MCF 10A (cell line): Measurements from ENCODE around the gene KIF18A. TPM values are rescaled to one million over a fixed set of nuclear protein-coding genes. Genes with fewer than 3 reads are reported as not detected.
"Not testable (repeated sequence)": the region's sequence is repeated elsewhere in the genome, so short reads cannot be mapped to it uniquely, and the experiment has no call there.

Source experiments
- BruUV-seq: library from RNA; stranded (reverse); fragments of 400-500 nt; replicated peaks from 2 replicates; lab custom pipeline; 2021; lab: Mats Ljungman, UMichigan
- CTCF ChIA-PET: fragments of 300-600 bp; sonication (Branson Sonifier 250); formaldehyde crosslinking; extraction: SDS; loops from one replicate; lab custom pipeline; 2021; ENCODE audit warnings: antibody characterized with exemption, inconsistent platforms; lab: Yijun Ruan, JAX
- POLR2A ChIA-PET: fragments of 300-600, 350-650 bp; sonication (Branson Sonifier 250); formaldehyde crosslinking; extraction: SDS; loops from one replicate; lab custom pipeline; 2020; ENCODE audit warnings: antibody characterized with exemption, inconsistent platforms; lab: Yijun Ruan, JAX
- DNase-seq: peaks from one replicate; pipeline ENCODE4 v3.0.0-alpha.2; 2018; ENCODE audit not compliant: unreplicated experiment
- H3K27ac Mint-ChIP-seq: one replicate; pipeline ENCODE4 v1.8.0; 2022; ENCODE audit warnings: mild to moderate bottlenecking, low read depth, mixed read lengths; ENCODE audit not compliant: unreplicated experiment
- H3K27me3 Mint-ChIP-seq: one replicate; pipeline ENCODE4 v1.8.0; 2022; ENCODE audit warnings: mixed read lengths; ENCODE audit not compliant: insufficient read depth, unreplicated experiment
- H3K36me3 Mint-ChIP-seq: one replicate; pipeline ENCODE4 v1.8.0; 2022; ENCODE audit warnings: mild to moderate bottlenecking, moderate library complexity, mixed read lengths; ENCODE audit not compliant: insufficient read depth, unreplicated experiment
- H3K4me1 Mint-ChIP-seq: one replicate; pipeline ENCODE4 v1.8.0; 2022; ENCODE audit warnings: mixed read lengths; ENCODE audit not compliant: insufficient read depth, unreplicated experiment
- H3K4me3 Mint-ChIP-seq: one replicate; pipeline ENCODE4 v1.8.0; 2022; ENCODE audit warnings: mild to moderate bottlenecking, moderate library complexity, mixed read lengths; ENCODE audit not compliant: unreplicated experiment
- H3K9me3 Mint-ChIP-seq: one replicate; pipeline ENCODE4 v1.8.0; 2022; ENCODE audit warnings: mixed read lengths; ENCODE audit not compliant: unreplicated experiment
- CTCF ChIP-seq: fragments of 200-600 bp; IDR thresholded peaks from one replicate; pipeline ENCODE4 v1.8.0; 2022; ENCODE audit warnings: antibody characterized with exemption, mild to moderate bottlenecking; ENCODE audit not compliant: unreplicated experiment
- intact Hi-C: fragments of 100-400 bp; cut with micrococcal nuclease; formaldehyde crosslinking; loops from 2 replicates; pipeline ENCODE4 v1.14.1; 2022
- total RNA-seq: library from RNA; stranded (reverse); gene quantifications from 2 replicates; pipeline ENCODE4 v1.2.3, GENCODE V29; 2022

Gene KIF18A
- total RNA-seq, 1 experiment from 2014 or later, result 12.9 TPM

GRCh38 chr11:28090052-28090749, 17.8 kb downstream of the KIF18A start:
- CTCF ChIA-PET, result interaction anchor here (0.7 kb wide), 3 partner anchors 38 to 252 kb away, joined by 3 to 5 read pairs (median 4); no protein-coding TSS in a partner anchor
- Mint-ChIP-seq H3K4me3 (no peak overlapping the region), H3K27ac (peak overlapping the region; percentile 49)

DNA sequence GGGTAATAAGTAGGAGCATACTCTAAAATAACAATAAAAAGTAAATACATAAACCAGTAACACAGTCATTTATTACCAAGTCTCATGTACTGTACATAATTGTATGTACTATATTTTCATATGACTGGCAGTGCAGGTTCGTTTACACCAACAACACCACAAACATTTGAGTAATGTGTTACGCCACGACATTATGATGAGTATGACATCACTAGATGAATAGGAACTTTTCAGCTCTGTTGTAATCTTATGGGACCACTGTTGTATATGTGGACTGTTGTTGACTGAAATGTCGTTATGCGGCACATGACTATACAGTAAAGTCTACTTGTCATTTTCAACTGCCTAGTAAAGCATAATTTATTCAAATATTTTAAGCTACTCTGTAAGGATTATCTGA, 18.6 kb downstream of the KIF18A start:
- BruUV-seq, result no TSS peak
- no peak for TF ChIP-seq CTCF
- no peak for DNase-seq

More at GRCh38 chr11:28090052-28090749, 17.8 kb downstream of the KIF18A start:
- no peak for TF ChIP-seq CTCF
- BruUV-seq, result no TSS peak
- H3K9me3 Mint-ChIP-seq, result no peaks in the 10 kb centered on the region
- peaks cover 19% of the 10 kb centered on the region for H3K4me1 Mint-ChIP-seq
- POLR2A ChIA-PET, result interaction anchor here (0.9 to 7.5 kb wide), 7 partner anchors 8 to 371 kb away, joined by 3 to 59 read pairs (median 3); partner anchors contain the start of genes KIF18A and METTL15
- no peaks in the 10 kb centered on the region for H3K36me3 Mint-ChIP-seq
- DNase-seq, result no peak
- H3K27me3 Mint-ChIP-seq, result no peaks in the 10 kb centered on the region
- intact Hi-C loops, result no loop called here

GRCh38 chr11:28087693-28088092, 20.3 kb downstream of the KIF18A start:
- H3K4me3 Mint-ChIP-seq, H3K4me1 Mint-ChIP-seq, H3K36me3 Mint-ChIP-seq, H3K27ac Mint-ChIP-seq, H3K27me3 Mint-ChIP-seq, intact Hi-C loops, DNase-seq, BruUV-seq, H3K9me3 Mint-ChIP-seq: not testable (repeated sequence)
- ChIA-PET CTCF (interaction anchor here (1.4 kb wide), 1 partner anchor 248 kb away, joined by 3 read pairs; no protein-coding TSS in a partner anchor), POLR2A (interaction anchor here (7.5 kb wide), 1 partner anchor 21 kb away, joined by 59 read pairs; the partner anchor contains the start of genes KIF18A and METTL15)

More for the DNA sequence above, 18.6 kb downstream of the KIF18A start:
- no peaks in the 10 kb centered on the region for H3K36me3 Mint-ChIP-seq
- H3K27ac Mint-ChIP-seq, result no peak overlapping the region
- no peaks in the 10 kb centered on the region for H3K9me3 Mint-ChIP-seq
- intact Hi-C loops, result no loop called here
- no peaks in the 10 kb centered on the region for H3K27me3 Mint-ChIP-seq
- no peak overlapping the region for H3K4me3 Mint-ChIP-seq
- H3K4me1 Mint-ChIP-seq, result peaks cover 11% of the 10 kb centered on the region
- ChIA-PET CTCF (interaction anchor here (0.6 to 0.7 kb wide), 3 partner anchors 247 to 786 kb away, joined by 4 to 5 read pairs (median 5); no protein-coding TSS in a partner anchor), POLR2A (interaction anchor here (0.9 to 7.5 kb wide), 8 partner anchors 9 to 370 kb away, joined by 3 to 59 read pairs (median 3); partner anchors contain the start of genes KIF18A and METTL15)

GRCh38 chr11:28087192-28087591, 20.8 kb downstream of the KIF18A start:
- H3K27ac Mint-ChIP-seq, BruUV-seq, H3K9me3 Mint-ChIP-seq, H3K36me3 Mint-ChIP-seq, H3K4me1 Mint-ChIP-seq, DNase-seq, H3K27me3 Mint-ChIP-seq, H3K4me3 Mint-ChIP-seq, intact Hi-C loops: not testable (repeated sequence)
- POLR2A ChIA-PET, result interaction anchor here (0.6 to 7.5 kb wide), 3 partner anchors 21 to 374 kb away, joined by 4 to 59 read pairs (median 4); partner anchors contain the start of genes KIF18A and METTL15
- CTCF ChIA-PET, result interaction anchor here (0.6 to 1.4 kb wide), 3 partner anchors 17 to 248 kb away, joined by 3 to 4 read pairs (median 4); no protein-coding TSS in a partner anchor
